GM19467 (cell line): ENCODE results near the gene HOXB13.
"Not testable (repeated sequence)": the region's sequence is repeated elsewhere in the genome, so short reads cannot be mapped to it uniquely, and the experiment has no call there.

Experiments
- ATAC-seq: cut with Tn5 transposase; IDR thresholded peaks from one replicate; pipeline ENCODE4 v1.9.1; 2021; ENCODE audit warnings: mild to moderate bottlenecking, moderate library complexity; ENCODE audit not compliant: unreplicated experiment

HOXB13 gene

DNA sequence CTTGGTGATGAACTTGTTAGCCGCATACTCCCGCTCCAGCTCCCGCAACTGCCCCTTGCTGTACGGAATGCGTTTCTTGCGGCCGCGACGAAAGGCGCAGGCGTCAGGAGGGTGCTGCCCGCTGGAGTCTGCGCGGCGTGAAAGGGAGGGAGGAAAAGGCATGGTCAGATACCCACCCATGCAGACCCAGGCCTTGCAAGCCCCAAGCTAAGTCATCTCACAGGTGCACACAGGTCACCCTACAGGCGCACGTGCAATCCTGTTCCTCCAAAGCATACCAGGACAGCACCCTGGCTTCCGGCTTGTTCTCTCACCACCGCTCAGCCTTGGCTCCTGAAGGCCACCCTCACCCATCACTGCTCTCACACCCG lies 1.6 kb downstream of the HOXB13 start:
- ATAC-seq: no peak

DNA sequence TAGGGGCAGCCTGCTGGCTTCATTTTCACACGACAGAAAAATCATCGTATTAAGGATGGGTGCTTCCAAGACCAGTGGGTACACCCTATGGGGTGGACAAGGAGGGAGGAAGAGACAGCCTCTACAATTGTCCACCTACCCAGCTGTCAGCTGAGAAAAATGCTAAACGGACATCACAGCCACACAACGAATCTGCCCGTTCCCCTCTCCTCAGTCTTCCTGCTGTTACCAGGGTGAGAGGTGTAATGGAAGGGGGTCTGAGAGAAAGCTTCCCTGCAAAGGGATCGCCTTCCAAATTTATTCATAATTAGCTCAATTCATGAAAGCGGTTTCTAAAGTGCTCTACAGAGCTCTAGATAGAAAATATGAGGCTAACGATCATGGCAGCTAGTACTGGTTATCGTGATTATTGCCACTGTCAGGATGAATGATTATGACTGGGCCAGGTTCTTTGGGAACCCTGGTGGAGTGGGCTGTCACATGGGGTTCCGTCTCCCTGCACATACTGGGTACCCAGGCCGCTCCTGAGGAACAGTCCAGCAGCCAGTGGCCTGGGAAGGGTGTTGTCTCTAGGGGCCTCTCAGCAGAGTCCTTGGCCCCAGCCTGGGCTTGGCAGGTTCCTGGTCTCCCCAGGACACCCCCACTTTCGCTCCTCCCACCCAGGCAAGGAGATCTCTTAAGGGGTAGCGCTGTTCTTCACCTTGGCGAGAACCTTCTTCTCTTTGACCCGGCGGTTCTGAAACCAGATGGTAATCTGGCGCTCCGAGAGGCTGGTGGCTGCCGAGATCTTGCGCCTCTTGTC lies 2.2 kb downstream of the HOXB13 start:
- ATAC-seq: no peak

- no peak for ATAC-seq
These were observed 3.1 kb downstream of the HOXB13 start for GRCh38 chr17:48725288-48726064.

DNA sequence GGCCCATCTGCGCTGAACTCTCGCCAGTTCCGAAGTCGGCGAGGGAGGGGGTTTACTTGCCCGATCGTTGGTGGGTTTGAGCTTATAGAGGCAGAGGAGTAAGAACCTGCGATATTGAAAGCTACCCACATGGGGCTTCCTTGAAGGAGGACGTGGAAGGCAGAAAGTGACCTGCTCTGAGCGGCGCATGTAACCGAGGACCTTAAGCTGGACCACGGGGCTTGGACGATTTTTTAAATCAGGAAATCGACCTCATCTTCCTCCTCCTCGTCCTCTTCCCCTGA lies 3.6 kb downstream of the HOXB13 start:
- ATAC-seq: no peak

GRCh38 chr17:48724251-48725003 lies 4.1 kb downstream of the HOXB13 start:
- ATAC-seq: no peak

- ATAC-seq: no peak
These were observed 4.9 kb downstream of the HOXB13 start for GRCh38 chr17:48723423-48724250.

DNA sequence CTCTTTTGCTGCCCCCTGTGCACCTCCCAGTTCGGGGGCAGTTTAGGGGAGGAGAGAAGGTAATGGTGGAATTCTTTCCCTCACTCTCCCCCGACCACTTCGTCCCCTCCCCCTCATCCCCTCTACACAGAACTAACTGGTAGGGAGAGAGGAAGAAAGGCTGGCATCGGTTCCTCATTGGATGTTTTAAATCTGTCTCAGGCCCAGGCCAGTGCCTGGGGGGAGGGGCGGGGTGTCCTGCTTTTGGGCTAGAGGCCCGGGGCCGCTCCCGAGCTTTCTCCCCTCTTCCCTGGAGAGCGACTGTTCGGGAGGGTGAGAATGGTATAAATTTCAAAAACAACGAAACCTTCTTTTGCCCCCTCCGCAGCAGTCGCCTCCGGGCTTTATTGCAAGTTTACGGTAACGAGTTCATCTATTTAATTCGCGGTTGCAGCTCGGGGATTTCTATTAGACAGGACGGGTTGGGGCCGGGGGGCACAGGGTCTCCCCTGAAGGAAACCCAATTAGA lies 5.6 kb downstream of the HOXB13 start, which contains the start of gene PRAC2:
Gene PRAC2 (plus strand): TSS at position 271 of the 508 bp plus-strand sequence. CDS start 1,226 bp downstream, outside the sequence.
- no peak for ATAC-seq

DNA sequence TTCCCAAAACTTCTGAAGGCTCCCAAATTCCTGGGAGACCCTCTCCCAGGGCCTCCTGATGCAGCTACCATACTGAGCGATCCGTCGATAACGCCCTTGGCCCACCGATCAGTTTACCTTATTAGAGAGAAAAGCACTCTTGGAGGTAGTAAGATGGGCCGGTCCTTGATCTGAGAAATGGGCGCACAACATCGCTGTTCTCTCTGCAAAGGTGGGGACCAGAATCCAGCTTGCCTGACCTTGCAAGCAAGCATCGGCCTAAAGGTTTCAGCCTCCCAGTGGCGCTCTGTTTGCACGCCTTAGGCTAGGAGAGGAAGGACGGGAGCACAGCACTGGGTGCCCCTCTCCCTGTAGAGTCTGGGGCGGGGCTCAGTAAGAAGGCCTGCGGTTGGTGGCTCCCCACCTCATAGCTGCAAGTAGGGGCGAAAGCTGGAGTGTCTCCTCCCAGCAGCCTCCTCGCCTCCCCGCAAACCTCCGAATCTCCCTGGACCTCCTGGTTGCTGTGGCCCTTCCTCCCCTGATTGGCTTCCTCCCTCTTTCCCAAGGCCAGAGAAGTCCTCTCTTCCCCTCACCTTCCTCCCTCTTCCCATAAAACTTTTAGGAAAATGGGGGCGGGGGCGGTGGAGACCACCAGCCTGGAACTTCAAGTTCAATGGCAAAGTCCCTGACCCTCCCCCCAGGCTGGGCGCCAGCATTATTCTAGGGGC lies 6.2 kb downstream of the HOXB13 start, which contains the start of gene PRAC1:
Gene PRAC1 (minus strand): TSS at position 318 of the 707 bp plus-strand sequence. CDS start 126 bp downstream, at position 192.
- ATAC-seq: no peak

DNA sequence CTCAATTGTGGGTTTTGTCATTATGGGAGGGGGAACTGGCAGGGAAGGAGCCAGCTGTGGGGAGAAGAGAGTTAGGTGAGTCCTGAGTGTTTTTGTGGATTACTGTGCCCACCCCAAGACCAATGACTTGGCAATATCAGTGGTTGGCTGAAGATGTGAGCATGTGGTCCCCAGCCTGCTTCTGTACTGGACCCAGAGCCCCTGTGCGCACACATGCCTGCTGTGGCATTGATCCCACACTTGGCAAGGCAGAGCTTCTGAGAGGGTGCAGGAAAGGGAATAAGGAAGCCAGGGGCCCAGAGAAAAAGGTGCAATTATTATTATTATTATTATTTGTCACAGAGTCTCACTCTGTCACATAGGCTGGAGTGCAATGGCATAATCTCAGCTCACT lies 7.5 kb downstream of the HOXB13 start:
- ATAC-seq: no peak

- no peak for ATAC-seq
These were observed 8.1 kb downstream of the HOXB13 start for GRCh38 chr17:48720266-48721008.

DNA sequence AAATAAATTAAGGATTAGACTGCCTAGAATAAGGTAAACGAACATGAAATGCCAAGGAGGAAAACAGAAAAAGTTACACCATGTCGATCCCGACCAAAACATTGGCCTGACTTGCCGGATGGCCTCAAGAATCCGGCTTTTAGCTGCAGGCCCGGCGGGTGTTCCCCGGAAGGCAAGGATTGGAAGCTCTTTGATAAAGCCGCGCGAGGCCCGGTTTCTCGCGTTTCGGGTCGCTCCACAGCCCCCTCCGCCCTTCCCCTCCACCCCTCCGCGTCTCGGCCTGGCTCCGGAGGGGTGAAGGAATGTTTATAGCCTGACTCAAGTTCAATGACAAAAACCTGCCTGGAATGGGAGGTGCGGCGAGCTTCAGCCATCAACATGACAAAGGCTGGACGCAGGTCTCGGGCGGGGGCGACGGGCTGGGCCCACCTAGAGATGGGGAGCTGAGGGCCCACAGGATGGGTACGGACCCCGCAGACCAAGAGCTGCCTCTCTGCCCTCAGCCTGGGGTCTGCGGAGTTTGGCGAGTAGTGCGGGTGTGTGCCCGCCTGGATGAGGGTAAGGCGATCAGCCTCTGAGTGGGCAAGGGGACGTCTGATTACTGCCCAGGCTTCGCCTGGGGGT lies 8.8 kb downstream of the HOXB13 start:
- ATAC-seq: no peak

- ATAC-seq: no peak
These were observed 9.5 kb downstream of the HOXB13 start for GRCh38 chr17:48718761-48719641.

DNA sequence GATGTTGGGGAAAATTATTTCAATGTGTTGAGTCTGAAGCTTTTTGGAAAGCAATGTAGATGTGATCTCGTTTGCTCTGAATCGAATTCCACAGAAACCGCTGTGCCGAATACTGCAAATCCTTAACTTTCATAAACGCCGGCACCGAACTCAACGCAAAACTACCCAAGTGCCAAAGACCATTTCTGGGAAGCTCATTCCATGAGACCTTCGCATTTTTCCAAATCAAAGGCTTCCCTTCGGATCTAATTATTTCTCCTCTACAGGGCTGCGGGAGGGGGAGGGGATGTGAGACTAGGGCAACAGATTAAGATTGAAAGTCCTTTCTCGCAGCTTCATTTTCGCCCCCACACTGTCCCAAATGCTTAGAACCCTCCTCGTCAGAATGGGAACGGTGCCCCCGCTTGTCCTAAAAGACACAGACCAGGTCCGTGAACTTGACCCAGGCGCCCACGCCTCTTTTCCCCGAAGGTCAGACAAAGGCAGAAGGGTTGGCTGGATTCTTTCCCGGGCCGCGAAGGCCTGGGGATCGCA lies 10.3 kb downstream of the HOXB13 start:
- ATAC-seq: no peak

DNA sequence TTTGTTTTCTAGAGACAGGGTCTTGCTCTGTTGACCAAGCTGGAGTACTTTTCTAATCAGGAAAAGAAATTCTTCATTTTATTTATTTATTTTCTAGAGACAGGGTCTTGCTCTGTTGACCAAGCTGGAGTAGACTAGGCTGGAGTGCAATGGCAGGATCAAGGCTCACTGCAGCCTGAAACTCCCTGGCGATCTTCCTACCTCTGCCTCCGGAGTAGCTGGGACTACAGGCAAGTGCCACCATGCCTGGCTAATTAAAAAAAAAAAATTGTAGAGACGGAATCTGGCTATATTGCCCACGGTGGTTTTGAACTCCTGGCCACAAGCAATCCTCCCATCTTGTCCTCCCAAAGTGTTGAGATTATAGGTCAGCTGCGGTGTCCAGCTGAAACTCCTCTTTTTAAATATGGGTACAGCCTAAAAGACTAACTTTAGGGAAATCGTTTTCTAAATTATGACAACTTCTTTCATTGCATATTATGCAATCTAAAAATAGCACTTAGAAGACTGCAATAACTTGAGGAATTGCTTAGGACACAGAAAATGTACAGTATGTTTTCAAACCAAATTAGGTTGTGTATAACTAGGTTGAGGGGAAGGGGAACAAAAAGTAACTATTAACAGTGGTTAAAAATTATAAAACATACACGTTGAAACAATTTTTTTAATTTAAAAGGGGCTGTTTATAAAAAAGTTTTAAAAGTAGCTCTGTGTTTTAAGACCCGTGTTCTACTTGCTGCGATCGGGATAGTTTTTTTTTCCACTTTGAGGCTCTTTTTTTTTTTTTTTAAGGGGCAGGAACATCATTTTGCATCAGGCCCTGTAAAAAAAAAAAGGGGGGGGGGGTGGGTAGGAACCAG lies 11.0 kb downstream of the HOXB13 start:
- ATAC-seq: no peak

- ATAC-seq: not testable (repeated sequence)
These were observed 12.0 kb downstream of the HOXB13 start for GRCh38 chr17:48716549-48716948.
